IMR-90 (cell line): ENCODE data around the gene OSBPL3. TPM values are rescaled to one million over a fixed set of nuclear protein-coding genes. Genes with fewer than 3 reads are reported as not detected.
A peak's percentile ranks its signal among the peaks of the same experiment; 100 is the strongest.

ENCODE experiments used
- ATAC-seq: fragments of 200-7000 bp; cut with Tn5 transposase; 2 replicates; pipeline ENCODE4 v1.9.1; 2020; ENCODE audit warnings: low read depth, mild to moderate bottlenecking, moderate library complexity
- BruUV-seq: library from RNA; stranded (reverse); fragments of 400-500 nt; replicated peaks from 2 replicates; lab custom pipeline; 2021; lab: Mats Ljungman, UMichigan
- CTCF ChIA-PET: fragments of 300-600 bp; formaldehyde crosslinking; extraction: SDS; loops from one replicate; lab custom pipeline; 2021; ENCODE audit warnings: antibody characterized with exemption; lab: Yijun Ruan, JAX
- POLR2A ChIA-PET: fragments of 300-600 bp; sonication (Branson Sonifier 250); formaldehyde crosslinking; loops from one replicate; lab custom pipeline; 2022; ENCODE audit warnings: antibody characterized with exemption; ENCODE audit not compliant: unreplicated experiment; lab: Charles Lee
- DNase-seq: peaks from one replicate; pipeline ENCODE4 v3.0.0; 2013
- H2AFZ ChIP-seq: replicated peaks from 2 replicates; pipeline ENCODE3; 2013; ENCODE audit warnings: low read length, mild to moderate bottlenecking; ENCODE audit not compliant: poor library complexity
- H2AK5ac ChIP-seq: 2 replicates; pipeline ENCODE4 v1.6.1; 2013; ENCODE audit warnings: low read depth, low read length, inconsistent platforms
- H2AK9ac ChIP-seq: replicated peaks from 2 replicates; pipeline ENCODE3; 2013; ENCODE audit warnings: mild to moderate bottlenecking, low read depth, low read length, moderate library complexity; ENCODE audit not compliant: poor library complexity
- H2BK120ac ChIP-seq: 2 replicates; pipeline ENCODE4 v1.6.1; 2013; ENCODE audit warnings: low read depth, low read length, inconsistent platforms
- H2BK15ac ChIP-seq: 3 replicates; pipeline ENCODE4 v1.6.1; 2013; ENCODE audit warnings: low read depth, low read length, inconsistent platforms
- H2BK20ac ChIP-seq: 2 replicates; pipeline ENCODE4 v1.6.1; 2013; ENCODE audit warnings: low read depth, mild to moderate bottlenecking, inconsistent platforms, low read length, moderate library complexity
- H2BK5ac ChIP-seq: 2 replicates; pipeline ENCODE4 v1.6.1; 2013; ENCODE audit warnings: mild to moderate bottlenecking, low read depth, low read length, inconsistent platforms; ENCODE audit not compliant: poor library complexity, severe bottlenecking
- H3K14ac ChIP-seq: replicated peaks from 2 replicates; pipeline ENCODE4 v1.6.1; 2013; ENCODE audit warnings: low read depth, low read length, inconsistent platforms
- H3K18ac ChIP-seq: 2 replicates; pipeline ENCODE4 v1.6.1; 2013; ENCODE audit warnings: low read depth, low read length, control low read depth
- H3K23ac ChIP-seq: 2 replicates; pipeline ENCODE4 v1.6.1; 2013; ENCODE audit warnings: low read depth, low read length, inconsistent platforms
- H3K27ac ChIP-seq: 2 replicates; pipeline ENCODE4 v1.5.1; 2013; ENCODE audit warnings: mild to moderate bottlenecking, control low read depth, low read length; ENCODE audit not compliant: insufficient read depth
- H3K27me3 ChIP-seq: 2 replicates; pipeline ENCODE4 v1.6.1; 2013; ENCODE audit warnings: low read length; ENCODE audit not compliant: control insufficient read depth, insufficient read depth
- H3K36me3 ChIP-seq: 2 replicates; pipeline ENCODE4 v1.6.1; 2013; ENCODE audit warnings: low read length, mixed read lengths; ENCODE audit not compliant: control insufficient read depth, insufficient read depth
- H3K4ac ChIP-seq: 2 replicates; pipeline ENCODE4 v1.6.1; 2013; ENCODE audit warnings: low read depth, low read length, inconsistent platforms
- H3K4me1 ChIP-seq: 2 replicates; pipeline ENCODE4 v1.6.1; 2013; ENCODE audit warnings: low read length, mixed read lengths; ENCODE audit not compliant: control insufficient read depth, insufficient read depth
- H3K4me2 ChIP-seq: 2 replicates; pipeline ENCODE4 v1.6.1; 2013; ENCODE audit warnings: low read depth, mild to moderate bottlenecking, control low read depth, low read length, moderate library complexity
- H3K4me3 ChIP-seq: 2 replicates; pipeline ENCODE4 v1.5.1; 2013; ENCODE audit warnings: low read depth, mild to moderate bottlenecking, control low read depth, low read length, moderate library complexity; ENCODE audit not compliant: insufficient read depth
- H3K56ac ChIP-seq: 2 replicates; pipeline ENCODE4 v1.6.1; 2013; ENCODE audit warnings: low read length, inconsistent platforms; ENCODE audit not compliant: insufficient read depth; ENCODE audit errors: extremely low read depth
- H3K79me1 ChIP-seq, 2 experiments: 2 replicates each; pipeline ENCODE4 v1.6.1; 2013; ENCODE audit warnings: low read length in 2 of 2, inconsistent platforms in 1 of 2, low read depth in 1 of 2
- H3K9ac ChIP-seq: 2 replicates; pipeline ENCODE4 v1.6.1; 2013; ENCODE audit warnings: low read depth, low read length, control low read depth
- H3K9me1 ChIP-seq: 2 replicates; pipeline ENCODE4 v1.6.1; 2013; ENCODE audit warnings: low read length, inconsistent platforms; ENCODE audit not compliant: insufficient read depth
- H3K9me3 ChIP-seq: 2 replicates; pipeline ENCODE4 v1.6.1; 2013; ENCODE audit warnings: low read length; ENCODE audit not compliant: control insufficient read depth, insufficient read depth
- H4K20me1 ChIP-seq: 2 replicates; pipeline ENCODE4 v1.6.1; 2013; ENCODE audit warnings: low read length, inconsistent platforms; ENCODE audit not compliant: insufficient read depth
- H4K5ac ChIP-seq: 2 replicates; pipeline ENCODE4 v1.6.1; 2013; ENCODE audit warnings: mild to moderate bottlenecking, low read depth, low read length, control low read depth
- H4K8ac ChIP-seq, 2 experiments: 2 replicates each; pipeline ENCODE4 v1.6.1; 2013; ENCODE audit warnings: low read depth in 2 of 2, low read length in 2 of 2, control low read depth in 1 of 2, inconsistent platforms in 1 of 2
- H4K91ac ChIP-seq: 2 replicates; pipeline ENCODE4 v1.6.1; 2013; ENCODE audit warnings: low read depth, low read length, inconsistent platforms; ENCODE audit not compliant: insufficient read depth
- BHLHE40 ChIP-seq: fragments of 150-350 bp; IDR thresholded peaks from 2 replicates; pipeline ENCODE4 v1.6.1; 2016; ENCODE audit warnings: mild to moderate bottlenecking, low read depth, low read length
- FOS ChIP-seq: fragments of 150-350 bp; IDR thresholded peaks from 2 replicates; pipeline ENCODE4 v1.6.1; 2016; ENCODE audit warnings: low read depth, low read length
- RCOR1 ChIP-seq: IDR thresholded peaks from 2 replicates; pipeline ENCODE4 v1.6.1; 2012; ENCODE audit warnings: mild to moderate bottlenecking, low read length, improper control_type of control experiment; ENCODE audit not compliant: insufficient replicate concordance
- WGBS, 2 experiments: methylation state at CpG; one replicate each; pipeline versions ENCODE4 v1.1.5 to v1.1.7; 2013; ENCODE audit warnings: missing lambda C conversion rate in 2 of 2; ENCODE audit not compliant: insufficient read length in 1 of 2; ENCODE audit errors: extremely low coverage in 2 of 2; 5-methylcytosine and 5-hydroxymethylcytosine counted together
- dilution Hi-C: fragments of 300-500 bp; cut with HindIII; formaldehyde crosslinking; loops from one replicate; pipeline ENCODE4 v1.14.3; 2018; ENCODE audit warnings: low sequenced_read_pairs; ENCODE audit not compliant: unreplicated experiment
- in situ Hi-C: fragments of 300-500 bp; cut with MboI; formaldehyde crosslinking; loops from 3 replicates; pipeline ENCODE4 v1.14.3; 2019; ENCODE audit warnings: low sequenced_read_pairs, inconsistent platforms, mixed read lengths
- intact Hi-C: fragments of 100-400 bp; cut with micrococcal nuclease; formaldehyde crosslinking; loops from 2 replicates; pipeline ENCODE4 v1.10.0; 2022
- polyA plus RNA-seq, 3 experiments: library from polyadenylated mRNA; depleted of rRNA; stranded (reverse); fragments of >200 nt; gene quantifications; 2 replicates each; pipeline ENCODE4 v1.2.3, GENCODE V29; 2012; ENCODE audit warnings: low replicate concordance in 1 of 3
- total RNA-seq: library from RNA; depleted of rRNA; stranded (reverse); fragments of >200 nt; gene quantifications from 2 replicates; pipeline ENCODE4 v1.2.3, GENCODE V29; 2012

Gene OSBPL3
- total and polyA plus RNA-seq, 2 of the 4 experiments (the other 2 are of a cell fraction), result 18.0 to 29.9 TPM

DNA sequence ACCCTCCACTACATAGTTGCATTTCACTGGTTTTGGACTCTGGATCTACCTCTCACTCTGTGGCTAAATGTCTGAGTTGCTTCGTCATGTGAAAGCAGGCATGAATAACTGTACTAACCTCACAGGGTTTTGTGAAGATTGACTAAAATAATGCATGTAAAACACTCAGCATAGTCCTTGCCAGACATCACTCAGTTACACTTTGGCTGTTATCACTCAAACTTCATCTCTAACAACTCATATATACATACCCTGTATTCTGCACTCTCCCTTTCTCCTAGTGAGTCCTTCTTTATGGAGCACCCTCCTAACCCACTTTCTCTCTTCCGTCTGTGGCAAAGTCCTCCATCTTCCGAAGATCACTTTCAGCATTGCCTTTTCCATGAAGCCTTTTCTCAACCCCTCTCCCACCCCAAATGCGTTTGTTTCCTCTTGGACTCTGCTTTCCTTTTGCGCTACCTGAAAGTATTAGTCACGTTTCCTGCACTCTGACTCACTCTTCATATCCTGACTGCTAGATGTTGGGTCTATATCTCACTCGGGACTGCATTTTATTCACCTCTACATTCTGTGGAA, 72.6 kb downstream of the OSBPL3 start:
- intact Hi-C loops (no loop called here), dilution Hi-C loops (no loop called here), in situ Hi-C loops (no loop called here)
- H3K36me3 ChIP-seq, result no peaks in the 10 kb centered on the region
- no peak overlapping the region for H3K9ac ChIP-seq
- TF ChIP-seq RCOR1 (no peak), FOS (peak; percentile 76), BHLHE40 (peak; percentile 81)
- H2BK5ac ChIP-seq, result peak overlapping the region; percentile 61
- H3K18ac ChIP-seq, result peak overlapping the region; percentile 11; the same call in 1 of the 2 replicates
- CTCF ChIA-PET, result no interaction called here
- peak overlapping the region; percentile 34; the same call in 1 of the 2 replicates for H3K4ac ChIP-seq
- no TSS peak for BruUV-seq
- H3K4me2 ChIP-seq, result peak overlapping the region; percentile 63; the same call in 1 of the 2 replicates
- peaks cover under 1% of the 10 kb centered on the region; the same call in 1 of the 2 replicates for H4K20me1 ChIP-seq
- no peak overlapping the region for H2AK9ac ChIP-seq
- WGBS, 2 experiments, result 60% methylated on average over 1 of the region's 7 CpGs; no CpG with 5 or more reads in 1 of the 2 experiments
- peak overlapping the region; percentile 30; the same call in 1 of the 2 replicates for H4K5ac ChIP-seq
- peak overlapping the region; percentile 71 for H2BK120ac ChIP-seq
- H3K56ac ChIP-seq, result no peak overlapping the region
- H3K79me1 ChIP-seq, result peaks cover 73 to 92% of the 10 kb centered on the region in 2 experiments
- H2AFZ ChIP-seq, result peak overlapping the region; percentile 17
- H2BK15ac ChIP-seq, result peak overlapping the region; percentile 62; the same call in 2 of the 3 replicates
- H3K9me1 ChIP-seq, result peaks cover 19% of the 10 kb centered on the region
- peak overlapping the region; percentile 20; the same call in 1 of the 2 replicates for H2AK5ac ChIP-seq
- peak overlapping the region; percentile 12; the same call in 1 of the 2 replicates for H4K91ac ChIP-seq
- H3K27me3 ChIP-seq, result no peaks in the 10 kb centered on the region
- H4K8ac ChIP-seq, result peak overlapping the region in 1 of 2 experiments; percentile 43; a peak in 2 of 4 replicates
- peaks cover 14% of the 10 kb centered on the region for H3K4me1 ChIP-seq
- H3K14ac ChIP-seq, result peak overlapping the region; percentile 30
- H3K4me3 ChIP-seq, result no peak overlapping the region
- ATAC-seq, result peak; percentile 49
- H3K23ac ChIP-seq, result peak overlapping the region; percentile 50; the same call in 1 of the 2 replicates
- no peaks in the 10 kb centered on the region for H3K9me3 ChIP-seq
- H2BK20ac ChIP-seq, result peak overlapping the region; percentile 57; the same call in 1 of the 2 replicates
- DNase-seq, result peak; percentile 76
- POLR2A ChIA-PET, result no interaction called here
- no peak overlapping the region for H3K27ac ChIP-seq
